Measurements from ENCODE around the gene CLIC1.
A peak's percentile ranks its signal among the peaks of the same experiment; 100 is the strongest.

The CLIC1 gene

GRCh38 chr6:31700740-31701401 is 35.5 kb downstream of the CLIC1 start:
- DNase-seq: no peak

GRCh38 chr6:31697555-31697954 is 38.8 kb downstream of the CLIC1 start:
- no peak for DNase-seq

DNA sequence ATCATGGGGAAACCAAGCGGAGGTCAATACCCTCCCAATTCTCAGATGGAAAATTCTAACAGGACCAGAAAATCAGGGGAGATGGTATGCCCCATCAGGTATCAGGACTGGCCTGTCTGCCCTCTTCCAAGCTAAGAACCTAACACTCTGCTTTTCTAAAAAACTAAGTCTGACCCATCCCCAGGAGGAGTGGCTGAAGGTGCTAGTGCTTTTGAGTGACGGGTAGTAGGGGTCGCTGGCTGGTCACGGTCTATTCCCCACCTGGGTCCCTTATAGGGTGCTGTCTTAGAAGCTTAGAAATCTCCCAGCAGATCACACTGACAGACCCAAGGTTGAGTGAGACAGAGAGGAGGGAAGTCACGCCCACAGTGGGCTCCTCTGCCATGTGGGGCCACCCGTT is 42.8 kb downstream of the CLIC1 start:
- no peak for DNase-seq

DNA sequence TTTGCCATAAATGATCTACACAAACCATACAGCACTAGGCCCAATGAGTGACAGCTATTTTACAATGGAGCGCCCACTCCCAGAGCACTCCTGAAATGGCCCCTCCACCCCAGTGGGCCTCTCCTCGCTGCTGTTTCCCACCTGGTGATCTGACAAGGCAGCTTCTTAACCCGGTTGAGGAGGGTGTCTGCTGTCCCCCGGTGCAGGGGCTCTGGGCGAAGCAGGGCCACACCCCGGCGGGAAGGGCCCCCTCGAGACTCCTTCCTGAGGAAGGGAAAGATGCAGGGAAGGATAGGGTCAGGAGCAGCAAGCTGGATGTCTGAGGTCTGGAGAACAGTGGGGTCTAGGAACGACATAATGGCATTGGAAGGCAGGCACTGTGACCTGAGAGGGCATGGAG is 43.4 kb downstream of the CLIC1 start:
- DNase-seq: no peak

DNA sequence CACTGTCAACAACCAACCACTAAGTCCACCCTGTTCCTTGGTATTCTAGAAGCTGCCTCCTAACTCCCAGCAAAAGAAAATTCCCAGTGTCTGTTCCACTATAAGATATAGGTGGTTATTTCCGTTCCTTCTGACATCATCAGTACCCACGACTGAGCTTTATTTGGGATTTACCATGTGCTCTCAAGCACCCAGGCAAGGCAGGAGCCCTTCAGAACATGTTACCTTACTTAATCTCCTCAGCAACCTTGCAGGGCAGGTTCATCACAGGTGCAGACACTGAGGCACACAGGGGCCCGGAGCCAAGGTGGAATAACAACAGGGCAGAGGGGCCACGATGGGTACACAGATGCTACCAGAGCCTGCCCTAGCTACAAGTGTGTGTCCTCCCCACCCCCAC is 44.0 kb downstream of the CLIC1 start:
- no peak for DNase-seq

DNA sequence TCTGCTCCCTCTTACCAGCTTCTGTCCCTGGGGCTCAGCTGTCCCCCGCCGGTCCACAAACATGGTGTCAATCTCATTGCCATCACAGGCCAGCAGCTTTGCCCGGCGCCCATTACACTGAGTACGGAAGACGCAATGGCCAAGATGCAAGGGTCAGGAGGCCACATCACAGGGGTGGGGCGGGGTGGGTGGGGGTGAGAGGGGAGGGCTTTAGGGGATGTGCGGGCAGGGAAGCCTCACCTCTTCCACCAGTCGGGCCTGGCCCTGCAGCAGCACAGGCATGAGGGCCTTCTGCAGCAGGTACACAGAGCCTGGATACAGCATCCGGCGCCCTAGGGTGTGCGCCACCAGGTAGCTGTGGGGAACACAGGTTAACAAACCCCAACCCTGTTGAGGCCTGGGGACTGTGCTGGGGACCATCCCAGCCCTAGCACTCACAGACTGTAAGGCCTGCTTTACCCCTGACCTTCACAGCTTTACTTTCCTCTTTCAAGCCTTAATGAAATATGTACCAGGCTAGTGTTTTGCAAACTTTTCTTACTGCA is 44.7 kb downstream of the CLIC1 start:
- no peak for DNase-seq

DNA sequence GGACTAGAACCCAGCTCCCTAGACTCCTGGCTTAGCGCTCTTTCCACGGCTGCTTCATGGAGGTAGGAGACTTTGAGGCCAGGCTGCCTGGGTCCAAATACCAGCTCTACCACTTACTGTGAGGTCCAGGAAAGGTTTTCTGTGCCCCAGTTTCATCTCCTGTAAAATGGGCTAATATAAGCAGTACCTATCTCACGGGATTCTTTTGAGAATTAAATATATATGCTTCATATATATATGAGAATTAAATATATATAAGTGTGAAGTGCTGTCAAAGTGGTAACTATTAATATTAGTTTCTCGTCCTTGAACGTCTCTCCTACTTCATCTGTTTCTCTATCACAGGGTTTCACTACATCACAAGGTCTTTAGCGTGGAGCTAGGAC is 45.3 kb downstream of the CLIC1 start:
- DNase-seq: no peak

DNA sequence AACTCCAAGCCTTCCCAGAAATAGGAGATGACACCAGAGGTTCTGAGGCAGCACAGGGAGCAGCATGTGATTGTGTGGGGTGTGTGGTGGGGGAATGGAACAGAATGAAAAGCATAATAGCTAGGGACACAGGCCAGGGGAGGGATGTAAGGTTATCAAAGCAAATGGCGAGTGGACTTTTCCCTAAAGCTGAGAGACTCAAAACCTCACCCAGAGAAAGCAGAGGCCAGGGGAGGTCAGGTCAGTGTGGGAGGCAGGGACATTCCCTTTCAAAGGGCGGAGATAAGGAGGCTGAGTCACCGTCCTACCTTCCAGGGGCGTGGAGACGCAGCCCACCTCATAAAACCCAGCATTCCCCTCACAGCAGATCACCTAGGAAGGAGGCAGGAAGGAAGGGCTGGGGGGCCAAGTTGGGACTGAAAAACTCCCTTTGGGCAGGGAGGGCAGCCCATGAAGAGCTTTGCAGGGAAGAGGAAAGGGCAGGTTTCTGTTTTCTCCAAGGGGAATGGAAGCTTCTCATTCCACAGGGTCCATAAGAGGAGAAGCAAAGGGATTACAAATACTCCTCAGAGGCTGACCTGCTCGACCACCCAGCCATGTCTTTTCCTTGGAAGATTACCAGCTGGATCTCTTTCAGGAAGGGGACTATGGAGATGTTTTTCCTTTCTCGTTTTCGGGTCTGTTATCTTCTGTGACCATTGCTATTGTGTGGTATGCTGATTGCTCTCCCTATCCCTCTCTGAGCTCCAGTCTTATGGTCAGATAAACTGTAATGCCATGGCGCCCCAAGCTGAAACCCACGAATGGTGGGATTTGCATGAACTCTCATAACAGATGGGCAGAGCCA is 45.9 kb downstream of the CLIC1 start:
- no peak for DNase-seq

GRCh38 chr6:31689249-31690110 is 46.9 kb downstream of the CLIC1 start:
- DNase-seq: no peak

DNA sequence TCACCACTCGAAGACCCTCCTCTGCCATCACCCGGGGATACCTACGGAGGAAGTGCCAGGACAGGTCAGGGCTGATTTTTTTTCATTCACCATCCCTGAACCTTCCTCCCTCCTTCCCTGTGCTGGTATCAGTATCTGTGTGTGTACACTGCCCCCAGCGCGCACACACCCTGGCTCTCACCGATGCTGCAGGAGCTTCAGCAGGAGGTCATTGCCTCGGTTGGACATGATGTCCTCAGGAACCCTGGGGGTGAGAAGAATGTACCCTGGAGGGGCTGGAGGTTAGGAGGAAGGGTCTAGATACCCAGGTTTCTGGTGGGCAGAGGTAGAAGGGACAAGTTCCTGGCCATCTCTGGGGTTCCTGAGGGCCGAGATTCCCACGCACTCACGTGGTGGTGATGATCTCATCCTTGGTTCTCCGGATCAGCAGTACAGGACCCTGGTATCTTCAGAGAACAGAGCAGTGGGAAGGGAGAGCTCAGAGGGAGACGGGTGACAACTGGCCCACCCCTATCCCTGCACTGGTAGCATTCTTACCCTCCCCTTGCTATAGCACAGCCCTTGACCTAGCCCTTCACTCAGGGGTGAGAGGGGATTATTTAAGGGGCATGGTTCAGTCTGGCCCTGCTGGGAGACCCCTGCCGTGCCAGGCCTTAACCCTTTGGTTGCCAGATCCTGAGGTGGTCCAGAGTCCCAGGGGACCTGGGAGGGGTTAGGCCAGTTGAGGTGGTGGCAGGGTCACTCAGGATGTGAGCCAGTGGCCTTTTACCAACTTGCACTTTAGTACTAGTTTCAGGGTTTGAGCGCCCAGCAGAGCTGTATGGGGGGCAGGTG is 48.3 kb downstream of the CLIC1 start:
- no peak for DNase-seq

- DNase-seq: no peak
Observed at GRCh38 chr6:31687321-31687720, 49.0 kb downstream of the CLIC1 start.

GRCh38 chr6:31686483-31686882 is 49.8 kb downstream of the CLIC1 start:
- no peak for DNase-seq

DNA sequence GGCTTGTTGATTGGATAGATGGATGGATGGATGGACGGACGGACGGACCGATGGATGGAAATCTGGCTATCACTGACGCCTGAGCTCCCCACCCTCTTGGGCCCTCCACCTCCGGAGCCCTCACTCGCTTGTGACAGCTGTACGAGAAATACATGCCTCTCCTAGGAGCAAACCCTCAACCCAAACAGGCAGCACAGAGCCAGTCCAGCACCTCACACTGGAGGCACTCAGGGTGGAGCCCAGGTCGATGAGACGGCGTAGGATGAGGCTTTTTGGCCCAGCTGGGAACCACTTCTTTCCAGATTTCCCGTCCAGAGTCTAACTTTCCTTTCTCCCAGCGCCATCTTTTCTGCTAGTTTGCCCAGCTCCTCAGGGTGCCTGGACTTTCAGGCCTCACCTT is 52.7 kb downstream of the CLIC1 start:
- DNase-seq: no peak

GRCh38 chr6:31681135-31681671 is 55.1 kb downstream of the CLIC1 start:
- DNase-seq: peak; percentile 17 to 56
